H1 (cell line): ENCODE results near the gene SERPINB6. TPM values are rescaled to one million over a fixed set of nuclear protein-coding genes. Genes with fewer than 3 reads are reported as not detected.
"Not testable (repeated sequence)": the region's sequence is repeated elsewhere in the genome, so short reads cannot be mapped to it uniquely, and the experiment has no call there.

Experiments used
- CTCF ChIA-PET: fragments of 300-600 bp; sonication (Branson Sonifier 250); formaldehyde crosslinking; loops from one replicate; lab custom pipeline; 2021; ENCODE audit not compliant: partially characterized antibody; lab: Charles Lee
- POLR2A ChIA-PET: fragments of 300-600 bp; sonication (Branson Sonifier 250); formaldehyde crosslinking; loops from one replicate; lab custom pipeline; 2021; ENCODE audit warnings: inconsistent platforms; ENCODE audit not compliant: partially characterized antibody; lab: Charles Lee
- DNase-seq, 2 experiments: peaks; one replicate each; pipeline versions ENCODE4 v3.0.0 to v3.0.0-alpha.2; 2010 to 2022; ENCODE audit warnings: low spot score in 2 of 2, low read depth in 1 of 2, mixed read lengths in 1 of 2
- FAIRE-seq: peaks from 2 replicates; lab custom pipeline; 2011; peaks lifted over from hg19 to GRCh38; lab: Jason Lieb, UNC
- H2AFZ ChIP-seq: 2 replicates; pipeline ENCODE4 v1.8.1; 2012; ENCODE audit warnings: low read length, inconsistent platforms
- H2AK5ac ChIP-seq: 2 replicates; pipeline ENCODE4 v1.6.1; 2013; ENCODE audit warnings: low read depth, low read length
- H2BK120ac ChIP-seq: replicated peaks from 2 replicates; pipeline ENCODE3; 2013; ENCODE audit warnings: low read depth, low read length, inconsistent platforms
- H2BK12ac ChIP-seq: 2 replicates; pipeline ENCODE4 v1.6.1; 2013; ENCODE audit warnings: low read depth, low read length
- H2BK15ac ChIP-seq: 2 replicates; pipeline ENCODE4 v1.6.1; 2013; ENCODE audit warnings: low read length
- H2BK20ac ChIP-seq: 2 replicates; pipeline ENCODE4 v1.6.1; 2013; ENCODE audit warnings: low read length
- H2BK5ac ChIP-seq: 2 replicates; pipeline ENCODE4 v1.6.1; 2013; ENCODE audit warnings: low read depth, low read length
- H3K14ac ChIP-seq: 2 replicates; pipeline ENCODE4 v1.6.1; 2013; ENCODE audit warnings: inconsistent platforms; ENCODE audit not compliant: insufficient read length
- H3K18ac ChIP-seq: 2 replicates; pipeline ENCODE4 v1.6.1; 2013; ENCODE audit warnings: low read length; ENCODE audit errors: extremely low read depth
- H3K23ac ChIP-seq: 2 replicates; pipeline ENCODE4 v1.6.1; 2013; ENCODE audit warnings: inconsistent platforms; ENCODE audit not compliant: insufficient read length
- H3K23me2 ChIP-seq: 2 replicates; pipeline ENCODE4 v1.6.1; 2013; ENCODE audit warnings: low read depth, low read length
- H3K27ac ChIP-seq: 2 replicates; pipeline ENCODE4 v1.6.1; 2011; ENCODE audit warnings: low read depth, low read length, inconsistent platforms
- H3K27me3 ChIP-seq, 4 experiments: replicated peaks in 1 of 4; 1 replicate in 1 of 4; 2 replicates in 3 of 4; pipeline versions ENCODE4 v1.6.1 to v1.8.1; 2011 to 2013; ENCODE audit warnings: low read length in 3 of 4, mild to moderate bottlenecking in 3 of 4, inconsistent platforms in 2 of 4, mixed read lengths in 2 of 4, moderate library complexity in 1 of 4; ENCODE audit not compliant: control insufficient read depth in 3 of 4, insufficient read depth in 3 of 4; ENCODE audit errors: extremely low read depth in 1 of 4
- H3K36me3 ChIP-seq, 4 experiments: 2 replicates each; pipeline versions ENCODE4 v1.6.1 to v1.8.1; 2011 to 2013; ENCODE audit warnings: mild to moderate bottlenecking in 4 of 4, low read length in 3 of 4, moderate library complexity in 2 of 4, control low read depth in 1 of 4, inconsistent platforms in 1 of 4; ENCODE audit not compliant: insufficient read depth in 4 of 4, control insufficient read depth in 2 of 4
- H3K4ac ChIP-seq: replicated peaks from 2 replicates; pipeline ENCODE3; 2013; ENCODE audit warnings: low read length, low read depth, mixed read lengths, inconsistent platforms; ENCODE audit not compliant: insufficient read length
- H3K4me1 ChIP-seq, 4 experiments: replicated peaks in 1 of 4; 1 replicate in 1 of 4; 2 replicates in 3 of 4; pipeline versions ENCODE4 v1.6.1 to v1.8.1; 2011 to 2013; ENCODE audit warnings: low read length in 3 of 4, inconsistent platforms in 2 of 4, mixed read lengths in 1 of 4; ENCODE audit not compliant: insufficient read depth in 4 of 4, control insufficient read depth in 3 of 4
- H3K4me2 ChIP-seq, 2 experiments: 2 replicates each; pipeline versions ENCODE4 v1.6.1 to v1.8.1; 2011 to 2013; ENCODE audit warnings: low read depth in 2 of 2, low read length in 2 of 2, control low read depth in 1 of 2, inconsistent platforms in 1 of 2, mild to moderate bottlenecking in 1 of 2; ENCODE audit not compliant: insufficient read depth in 1 of 2
- H3K4me3 ChIP-seq, 4 experiments: fragments of 200-600, 300-600 bp in 1 of 4; sonication (generic), shearing (Covaris generic), sonication (Bioruptor Twin) in 1 of 4; 2 replicates each; pipeline versions ENCODE4 v1.5.1 to v1.8.1; 2011 to 2016; ENCODE audit warnings: low read length in 4 of 4, low read depth in 3 of 4, control low read depth in 2 of 4, inconsistent platforms in 2 of 4, mild to moderate bottlenecking in 2 of 4, mixed read lengths in 1 of 4, moderate library complexity in 1 of 4; ENCODE audit not compliant: insufficient read depth in 2 of 4; ENCODE audit errors: extremely low read depth in 1 of 4
- H3K56ac ChIP-seq: replicated peaks from 2 replicates; pipeline ENCODE3; 2013; ENCODE audit warnings: low read depth, mild to moderate bottlenecking, mixed read lengths, low read length, inconsistent platforms; ENCODE audit not compliant: insufficient read length
- H3K79me1 ChIP-seq: 2 replicates; pipeline ENCODE4 v1.6.1; 2013; ENCODE audit warnings: low read depth, low read length, control low read depth
- H3K79me2 ChIP-seq, 2 experiments: 2 replicates each; pipeline versions ENCODE4 v1.6.1 to v1.8.1; 2012 to 2013; ENCODE audit warnings: low read length in 2 of 2, mild to moderate bottlenecking in 2 of 2, inconsistent platforms in 1 of 2; ENCODE audit not compliant: insufficient read depth in 2 of 2, control insufficient read depth in 1 of 2
- H3K9ac ChIP-seq, 4 experiments: replicated peaks in 1 of 4; 1 replicate in 1 of 4; 2 replicates in 3 of 4; pipeline versions ENCODE4 v1.6.1 to v1.8.1; 2011 to 2013; ENCODE audit warnings: low read depth in 3 of 4, low read length in 3 of 4, control low read depth in 2 of 4, mild to moderate bottlenecking in 2 of 4, moderate library complexity in 2 of 4, inconsistent platforms in 1 of 4; ENCODE audit errors: extremely low read depth in 1 of 4
- H3K9me3 ChIP-seq, 2 experiments: 2 replicates each; pipeline versions ENCODE4 v1.6.1 to v1.8.1; 2012 to 2013; ENCODE audit warnings: mild to moderate bottlenecking in 2 of 2, moderate library complexity in 2 of 2, control low read depth in 1 of 2, inconsistent platforms in 1 of 2, low read depth in 1 of 2, low read length in 1 of 2, mixed read lengths in 1 of 2; ENCODE audit not compliant: insufficient read depth in 2 of 2
- H4K20me1 ChIP-seq, 2 experiments: replicated peaks in 1 of 2; 2 replicates each; pipeline versions ENCODE3 to v1.8.1; 2011 to 2013; ENCODE audit warnings: inconsistent platforms in 2 of 2, low read length in 2 of 2, mild to moderate bottlenecking in 1 of 2; ENCODE audit not compliant: insufficient read depth in 2 of 2, control insufficient read depth in 1 of 2
- H4K5ac ChIP-seq: 2 replicates; pipeline ENCODE4 v1.6.1; 2013; ENCODE audit warnings: low read length, low read depth, mixed read lengths, inconsistent platforms; ENCODE audit not compliant: insufficient read length
- H4K8ac ChIP-seq: 2 replicates; pipeline ENCODE4 v1.8.0; 2013; ENCODE audit warnings: mild to moderate bottlenecking, moderate library complexity, low read length, inconsistent platforms; ENCODE audit not compliant: insufficient read depth; ENCODE audit errors: extremely low read depth
- H4K91ac ChIP-seq: replicated peaks from 2 replicates; pipeline ENCODE3; 2013; ENCODE audit warnings: low read length, mixed read lengths, inconsistent platforms; ENCODE audit not compliant: insufficient read length
- WGBS, 2 experiments: shearing (Covaris generic) in 1 of 2; methylation state at CpG; one replicate each; pipeline versions ENCODE4 v1.1.6 to v1.1.7; 2013 to 2015; ENCODE audit warnings: low lambda C conversion rate in 2 of 2, mixed read lengths in 2 of 2, inconsistent platforms in 1 of 2, low coverage in 1 of 2, missing lambda C conversion rate in 1 of 2; ENCODE audit not compliant: insufficient replicate concordance in 2 of 2, insufficient coverage in 1 of 2, insufficient read length in 1 of 2; ENCODE audit errors: extremely low coverage in 1 of 2, missing lambda C conversion rate in 1 of 2; 5-methylcytosine and 5-hydroxymethylcytosine counted together
- polyA plus RNA-seq, 7 experiments: library from polyadenylated mRNA; depleted of rRNA in 3 of 7; stranded (reverse) in 5 of 7; unstranded in 2 of 7; fragments of >200 nt in 5 of 7; fragments of 200-250 nt in 2 of 7; gene quantifications; 1 replicate in 5 of 7; 2 replicates in 1 of 7; 4 replicates in 1 of 7; pipeline versions ENCODE4 v1.2.1 to v1.2.3, GENCODE V29; 2011 to 2013; ENCODE audit warnings: missing spikeins in 2 of 7, mixed read lengths in 2 of 7
- total RNA-seq: library from RNA; stranded (reverse); fragmentation: NEBNext Ultra II Directional; extraction: Animal tissue kit (Norgen Biotek cat#: 25700); gene quantifications from 2 replicates; pipeline ENCODE4 v1.2.1, GENCODE V29; 2021

Gene SERPINB6
- total and polyA plus RNA-seq, 2 of the 8 experiments (the other 6 are each of a cell fraction or from before 2014, with no cell fraction given) = 27.2 to 29.4 TPM

DNA sequence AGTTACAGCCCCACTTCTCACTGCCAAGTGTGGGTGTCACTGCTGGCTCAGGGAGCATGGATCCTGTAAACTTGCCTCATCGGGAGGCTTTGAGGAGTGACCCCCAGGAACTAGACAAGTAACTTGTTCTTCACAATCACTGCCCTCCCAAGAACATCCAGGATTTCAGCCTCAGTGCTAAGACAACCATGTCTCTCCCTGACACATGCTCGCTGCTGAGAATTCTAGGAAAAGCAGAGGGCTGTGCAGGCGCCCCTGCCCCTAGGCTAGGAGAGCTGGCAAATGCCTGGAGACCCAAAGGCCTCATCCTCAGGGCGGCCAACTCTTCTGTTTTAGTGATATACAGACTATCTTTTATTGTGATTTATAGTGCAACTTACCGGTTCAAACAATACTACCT, 31.9 kb upstream of the SERPINB6 start:
- not testable (repeated sequence) for H2AFZ ChIP-seq, H2AK5ac ChIP-seq, H3K4me3 ChIP-seq, H2BK15ac ChIP-seq, H3K4ac ChIP-seq, H3K14ac ChIP-seq, H4K5ac ChIP-seq, H2BK5ac ChIP-seq, H3K9ac ChIP-seq, H3K79me1 ChIP-seq, H3K4me2 ChIP-seq, H3K4me1 ChIP-seq, H4K91ac ChIP-seq, H2BK12ac ChIP-seq, H3K27ac ChIP-seq, H3K9me3 ChIP-seq, FAIRE-seq, H2BK120ac ChIP-seq, H3K56ac ChIP-seq, H2BK20ac ChIP-seq, H4K8ac ChIP-seq, H3K18ac ChIP-seq, H3K23ac ChIP-seq, H4K20me1 ChIP-seq, DNase-seq, H3K27me3 ChIP-seq
- 97% methylated on average over 4 of the region's 5 CpGs; no CpG with 5 or more reads in 1 of the 2 experiments for WGBS, 2 experiments
- H3K79me2 ChIP-seq = peaks cover 0 to 11% of the 10 kb centered on the region in 2 experiments; a peak in 1 of 4 replicates
- H3K36me3 ChIP-seq = peaks cover 0 to 21% (median 14%) of the 10 kb centered on the region in 4 experiments; a peak in 4 of 8 replicates
- ChIA-PET POLR2A (interaction anchor here (2.5 to 4.5 kb wide), 3 partner anchors 7 to 18 kb away, joined by 12 to 33 read pairs (median 33); no protein-coding TSS in a partner anchor), CTCF (interaction anchor here (0.8 to 3.3 kb wide), 6 partner anchors 8 to 209 kb away, joined by 3 to 20 read pairs (median 4); no protein-coding TSS in a partner anchor)
- peaks cover 11% of the 10 kb centered on the region for H3K23me2 ChIP-seq
